ENCODE measurements around the gene ENDOU. TPM values are rescaled to one million over a fixed set of nuclear protein-coding genes. Genes with fewer than 3 reads are reported as not detected.

Gene ENDOU
- total RNA-seq, 1 donor from 2014 or later: 16.4 TPM

DNA sequence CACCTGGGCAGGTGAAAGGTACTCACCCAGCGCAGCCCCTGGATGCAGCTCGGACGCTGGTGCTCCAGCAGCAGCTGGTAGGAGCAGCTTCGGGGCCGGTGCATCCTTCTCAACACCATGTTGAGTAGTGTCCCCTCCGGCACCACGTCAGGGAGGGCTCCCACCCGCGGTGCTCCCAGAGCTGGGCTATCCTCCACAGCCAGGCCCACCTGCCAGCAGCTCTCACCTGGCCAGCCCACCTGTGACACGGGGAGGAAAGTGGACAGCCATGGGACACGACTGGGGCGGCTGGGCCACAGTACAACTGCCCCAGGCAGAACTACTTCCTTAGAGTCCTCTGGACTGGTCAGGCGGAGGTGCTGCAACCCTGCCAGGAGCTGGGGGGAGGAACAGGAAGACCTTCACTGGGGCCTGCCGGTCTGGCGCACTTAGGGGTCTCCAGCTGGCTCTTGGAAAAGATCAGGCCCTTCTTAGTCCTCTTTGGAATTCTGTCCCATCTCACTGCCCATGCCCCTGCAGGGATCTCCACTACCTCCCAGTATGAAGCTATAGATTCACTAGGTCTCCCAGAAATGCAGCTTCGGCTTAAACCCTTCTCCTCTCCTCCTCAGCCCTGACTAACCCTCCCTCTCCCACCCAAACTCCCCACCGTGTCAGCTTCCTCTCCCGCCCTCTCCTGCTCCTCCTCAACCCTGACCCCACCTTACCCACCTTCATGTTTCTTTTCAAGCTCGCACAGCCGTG lies 32.7 kb upstream of the ENDOU start:
- DNase-seq: no peak

DNA sequence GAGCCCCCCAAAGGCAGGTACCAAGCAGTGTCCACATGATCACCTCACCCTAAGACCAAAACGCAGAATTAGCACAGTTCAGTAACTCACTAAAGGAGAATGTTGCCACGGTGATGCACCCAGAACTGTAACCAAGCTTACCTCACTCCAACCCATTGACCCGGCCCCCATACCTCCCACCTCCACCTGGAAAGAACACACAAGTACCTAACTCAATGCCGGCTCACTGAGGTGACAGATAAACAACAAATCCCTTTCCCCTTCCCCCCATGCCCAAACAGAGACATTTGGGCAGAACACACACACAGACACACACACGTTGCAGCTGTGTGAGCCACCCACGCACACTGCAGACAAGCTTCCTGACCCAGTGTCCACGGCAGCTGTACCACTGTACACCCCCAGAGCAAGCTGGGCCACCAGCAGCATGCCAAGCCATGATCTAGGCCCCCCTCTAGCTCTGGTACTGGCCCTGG lies 32.1 kb upstream of the ENDOU start:
- no peak for DNase-seq

DNA sequence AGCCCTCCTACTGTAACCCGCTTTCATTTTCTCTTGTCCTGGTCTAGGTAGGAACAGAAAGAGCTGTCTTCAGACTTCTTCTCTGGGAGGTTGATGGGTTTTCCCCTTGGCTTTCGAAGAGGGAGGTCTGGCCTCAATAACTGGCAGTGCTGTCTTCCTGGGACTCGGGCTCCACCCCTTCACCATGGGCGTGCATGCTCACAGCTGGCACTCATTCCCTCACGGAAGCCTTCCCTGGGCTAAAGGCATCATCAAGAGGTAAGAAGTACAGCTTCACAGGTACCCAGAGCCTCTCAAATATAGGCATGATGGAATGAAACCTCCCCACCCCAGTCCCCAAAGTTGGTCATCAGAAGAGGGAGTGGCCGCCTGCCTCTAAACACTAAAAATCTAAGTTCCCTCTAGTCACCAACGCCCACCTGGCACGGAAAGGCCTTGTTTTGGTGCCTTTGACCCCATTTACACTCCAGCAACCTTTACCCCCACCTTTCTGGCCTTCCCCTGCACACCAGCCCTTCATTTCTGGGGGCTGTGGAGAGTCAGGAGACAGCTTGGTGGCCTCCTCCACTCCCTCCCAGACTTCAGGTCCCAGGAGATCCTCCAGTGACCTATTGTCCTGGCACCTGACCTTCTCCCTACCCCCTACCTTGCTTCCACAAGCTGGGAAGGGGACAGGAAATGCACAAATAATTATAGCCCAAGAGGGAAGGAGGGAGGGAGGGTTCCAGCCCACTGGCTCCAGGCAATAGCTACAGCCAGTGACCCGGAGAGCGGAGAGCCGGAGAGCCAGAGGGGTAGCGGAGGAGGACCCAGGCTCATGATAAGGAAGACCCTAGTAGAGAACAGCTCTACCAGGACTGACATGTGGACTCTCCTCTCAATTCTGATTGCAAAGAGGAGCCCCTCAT lies 30.6 kb upstream of the ENDOU start:
- no peak for DNase-seq

GRCh38 chr12:47754881-47755280 lies 29.6 kb upstream of the ENDOU start:
- no peak for DNase-seq

DNA sequence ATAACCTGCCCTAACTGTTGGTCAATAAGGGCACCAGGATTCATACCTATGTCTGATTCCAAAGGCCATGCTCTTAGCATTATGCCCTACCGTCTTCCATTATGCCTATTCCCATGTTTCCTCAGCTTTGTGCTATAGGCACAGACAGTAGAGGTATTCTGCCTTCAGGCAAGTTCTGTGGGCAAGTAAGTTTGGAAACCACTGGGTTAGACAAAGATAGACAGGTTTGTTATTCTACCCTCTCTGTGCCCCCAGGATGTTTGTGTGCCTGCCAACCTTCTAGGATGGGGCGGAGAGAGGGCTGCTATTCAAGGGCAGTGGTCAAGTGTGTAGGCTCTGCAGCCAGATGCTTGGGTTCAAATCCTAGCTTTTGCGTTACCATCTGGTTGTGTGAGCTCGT lies 28.8 kb upstream of the ENDOU start:
- no peak for DNase-seq

DNA sequence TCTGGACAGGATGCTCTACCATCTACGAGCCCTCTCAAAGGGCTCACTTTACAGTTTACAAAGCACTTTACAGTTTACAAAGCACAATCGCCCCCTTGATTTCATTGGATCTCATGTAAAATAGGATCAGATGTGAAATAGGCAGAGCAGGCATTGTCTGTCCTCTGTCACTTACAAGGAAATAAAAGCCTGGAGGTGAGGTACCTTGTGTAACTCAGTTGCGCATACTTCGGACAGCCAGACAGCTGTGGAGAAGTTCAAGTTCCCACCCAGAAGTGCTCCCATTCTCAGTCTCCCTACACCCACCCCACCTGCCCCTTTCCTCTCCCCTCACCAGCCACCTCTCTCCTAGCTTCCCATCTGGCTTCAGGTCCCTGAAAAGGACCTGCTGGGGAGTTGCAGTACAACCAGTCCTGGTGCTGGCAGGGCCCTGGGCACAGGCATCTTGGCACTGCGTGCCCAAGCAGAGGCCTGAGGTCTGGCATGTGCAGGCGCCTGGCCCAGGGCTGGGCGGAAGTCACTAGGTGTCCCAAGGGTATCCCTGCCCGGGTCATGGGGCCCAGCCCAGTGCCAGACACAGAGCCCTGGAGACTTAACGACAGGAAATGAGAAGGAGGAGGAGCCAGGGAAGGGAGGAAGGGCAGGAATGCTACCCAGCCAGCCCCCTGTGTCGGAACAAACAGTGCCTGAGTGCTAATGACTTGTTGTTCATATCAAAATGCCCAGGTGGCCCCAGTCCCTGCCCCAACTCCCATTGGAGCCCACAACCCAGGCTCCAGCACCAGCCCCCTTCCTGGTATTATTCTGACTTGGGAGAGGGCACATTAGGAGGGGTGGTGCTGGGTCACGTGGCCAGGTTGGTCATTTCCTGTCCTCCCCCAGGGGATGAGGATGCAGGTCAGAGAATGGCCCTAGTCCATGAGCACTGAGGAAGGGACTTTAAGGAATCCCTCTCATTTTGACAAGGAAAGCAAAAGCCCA lies 28.0 kb upstream of the ENDOU start:
- DNase-seq: no peak

- DNase-seq: no peak
Measured at GRCh38 chr12:47752552-47752951, 27.3 kb upstream of the ENDOU start.

DNA sequence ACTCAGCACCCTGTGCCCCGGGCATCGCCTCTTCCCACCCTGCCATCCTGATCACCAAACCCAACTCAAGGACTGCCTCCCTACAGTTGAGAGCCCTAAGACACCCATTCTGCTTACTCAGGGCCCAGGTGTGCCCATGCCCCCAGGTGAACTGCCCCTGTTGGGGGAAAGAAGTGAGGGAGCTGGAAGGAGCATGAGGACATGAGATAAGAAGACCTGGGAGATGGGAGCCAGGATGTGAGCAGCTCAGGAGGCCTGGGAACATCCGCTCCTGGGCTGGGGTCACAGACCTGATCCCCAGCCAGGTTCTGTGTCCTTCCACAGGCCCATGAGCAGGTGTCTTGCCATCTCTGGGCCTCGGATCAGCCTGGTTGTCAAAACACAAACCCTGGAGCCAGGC lies 26.8 kb upstream of the ENDOU start:
- DNase-seq: no peak

DNA sequence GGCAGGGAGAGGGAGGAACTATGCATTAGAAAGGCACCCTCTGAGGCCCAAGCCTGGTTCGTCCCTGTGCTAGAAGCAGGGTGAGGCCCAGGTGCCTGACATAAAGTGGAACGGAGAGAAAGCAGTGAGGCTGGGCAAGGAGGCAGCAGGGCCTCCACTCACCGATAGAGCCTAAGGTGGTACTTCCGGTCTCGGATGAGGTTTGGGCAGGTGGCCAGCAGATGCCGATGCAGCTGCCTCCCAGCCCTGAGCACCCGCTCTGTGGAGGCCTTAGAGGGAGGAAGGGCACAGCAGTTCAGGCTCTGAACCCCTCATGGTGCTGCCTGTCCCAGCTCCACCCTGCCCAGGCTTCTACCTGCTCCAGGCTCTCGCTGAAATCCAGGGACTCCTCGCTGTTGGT lies 26.3 kb upstream of the ENDOU start:
- no peak for DNase-seq

DNA sequence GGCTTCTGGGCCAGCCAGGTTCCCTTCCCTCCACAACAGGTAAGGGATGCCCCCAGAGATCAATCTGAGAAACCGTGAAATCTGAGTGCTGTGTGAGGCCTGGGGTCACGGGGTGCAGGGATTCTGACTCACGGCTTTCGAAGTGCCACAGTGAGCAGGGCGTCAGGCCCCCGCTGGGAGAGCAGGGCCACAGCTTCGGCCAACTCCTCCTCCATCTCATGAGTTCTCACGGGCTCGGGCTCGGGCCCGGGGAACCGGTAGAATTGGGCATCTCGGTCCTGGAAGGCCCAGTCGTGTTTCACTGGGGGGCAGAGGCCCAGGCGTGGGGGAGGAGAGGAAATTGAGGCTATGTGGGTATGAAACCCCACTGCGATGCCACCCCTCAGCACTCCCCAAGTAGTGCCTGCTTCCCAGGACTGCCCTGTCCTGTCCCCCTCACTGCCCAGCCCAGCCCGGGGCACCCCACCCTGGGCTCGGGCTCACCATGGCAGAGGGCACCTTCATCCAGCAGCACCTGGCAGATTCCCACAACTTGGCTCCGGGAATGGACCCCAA lies 25.7 kb upstream of the ENDOU start:
- DNase-seq: no peak

GRCh38 chr12:47750229-47750798 lies 25.0 kb upstream of the ENDOU start:
- DNase-seq: no peak

DNA sequence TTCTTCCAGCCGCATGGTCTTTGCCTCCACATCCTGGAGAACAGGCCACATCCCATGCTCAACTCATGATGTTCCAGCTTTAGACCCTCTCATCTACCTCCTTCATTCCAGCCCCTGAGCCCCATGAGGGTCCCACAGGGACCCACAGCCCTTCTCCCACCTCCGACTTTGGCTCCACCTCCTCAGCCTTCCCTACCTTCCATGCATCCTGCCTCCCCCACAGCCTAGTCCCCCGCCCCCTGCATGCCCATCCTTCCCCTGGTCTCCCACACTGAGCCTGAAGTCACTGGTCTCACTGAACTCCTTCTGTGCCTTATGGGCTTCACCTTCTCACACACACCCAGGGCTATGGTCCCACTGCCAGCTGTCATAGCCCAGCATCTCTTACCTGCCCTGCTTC lies 23.6 kb upstream of the ENDOU start:
- no peak for DNase-seq

- no peak for DNase-seq
Measured at GRCh38 chr12:47748507-47748828, 23.2 kb upstream of the ENDOU start.

DNA sequence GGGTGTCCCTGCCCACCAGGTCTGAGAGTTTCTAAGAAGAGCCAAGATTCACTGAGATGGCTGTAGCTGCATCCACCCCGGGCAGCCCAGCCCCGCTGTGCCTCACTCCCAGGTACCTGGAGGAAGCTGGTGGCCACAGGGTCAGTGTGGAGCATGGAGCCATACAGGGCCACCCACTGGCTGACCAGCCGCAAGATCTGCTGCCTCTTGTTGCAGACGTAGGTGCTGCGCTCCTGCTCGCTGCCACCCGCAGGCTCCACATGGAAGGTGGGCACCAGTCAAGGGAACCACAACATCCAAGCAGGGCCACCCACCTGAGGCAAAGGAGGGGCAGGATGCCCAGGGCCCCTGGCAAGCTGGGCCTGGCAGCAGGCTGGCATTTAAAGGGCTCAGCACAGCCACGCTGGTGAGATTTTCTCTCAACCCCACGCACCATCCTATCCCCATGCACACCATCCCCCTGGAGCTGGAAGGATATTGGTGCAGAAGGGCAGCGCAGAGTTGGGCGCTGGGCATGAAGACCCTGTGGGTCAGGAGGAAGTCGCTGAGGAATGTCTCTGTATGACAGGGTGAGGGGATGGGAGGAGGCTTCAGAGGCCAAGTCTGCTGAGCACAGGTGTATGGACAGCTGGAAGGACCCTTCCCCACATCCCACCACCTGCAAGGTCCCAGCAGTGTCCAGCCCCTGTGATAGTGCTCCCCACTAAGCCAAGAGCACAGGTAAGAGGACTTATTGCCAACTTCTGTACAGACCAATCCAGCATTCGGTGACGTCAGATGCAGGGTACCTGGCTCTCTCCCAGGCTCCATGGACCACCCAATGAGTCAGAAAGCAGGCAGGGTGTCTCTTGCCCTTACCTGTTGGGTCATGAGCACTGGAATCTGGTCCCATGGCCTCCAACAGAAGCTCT lies 22.6 kb upstream of the ENDOU start:
- no peak for DNase-seq

DNA sequence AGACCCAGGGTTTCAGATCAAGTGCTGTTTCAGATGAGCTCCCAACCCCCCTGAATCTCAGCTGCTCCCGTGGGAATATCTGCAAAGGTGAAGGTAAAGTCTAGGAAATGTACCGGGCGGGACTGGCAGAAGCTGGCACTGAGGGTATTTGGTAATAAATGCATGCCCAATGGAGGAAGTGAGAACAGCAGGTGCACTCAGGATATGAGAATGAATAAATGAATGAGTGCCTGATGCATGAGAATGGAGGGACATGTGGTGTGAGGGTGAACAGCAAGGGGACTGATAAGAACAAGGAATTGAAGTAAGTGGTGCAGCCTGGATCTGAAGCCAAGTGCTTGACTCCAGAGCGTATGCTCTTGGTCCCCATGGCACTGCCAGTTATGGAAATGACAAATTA lies 21.8 kb upstream of the ENDOU start:
- DNase-seq: no peak

- DNase-seq: no peak
Measured at GRCh38 chr12:47746523-47746922, 21.2 kb upstream of the ENDOU start.

- DNase-seq: no peak
Measured at GRCh38 chr12:47746073-47746472, 20.8 kb upstream of the ENDOU start.

DNA sequence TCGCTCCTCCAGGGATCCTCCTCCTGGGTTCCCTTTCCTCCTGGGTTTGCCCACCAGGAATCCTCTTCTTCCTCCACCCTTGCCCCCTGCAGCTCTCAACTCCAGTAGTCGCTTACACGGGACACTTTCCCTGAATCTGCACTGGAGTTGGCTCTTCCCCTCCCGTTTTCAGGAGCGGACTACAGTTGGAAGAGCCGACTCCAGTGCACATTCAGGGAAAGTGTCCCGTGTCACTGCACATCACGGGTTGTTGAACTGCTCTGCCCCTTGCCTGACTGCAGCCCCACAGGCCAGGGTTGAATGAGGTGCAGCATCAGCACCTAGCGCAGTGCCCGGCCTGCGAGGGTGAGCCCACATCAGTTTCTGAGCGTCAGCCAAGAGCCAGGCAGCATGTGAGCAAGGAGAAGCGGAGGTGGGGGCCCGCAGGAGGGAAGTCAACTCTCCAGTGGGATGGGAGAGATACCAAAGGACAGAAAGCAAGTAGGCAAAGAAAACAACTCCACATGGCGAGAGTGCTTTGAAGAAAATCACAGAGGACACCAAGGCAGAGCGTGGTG lies 20.3 kb upstream of the ENDOU start:
- DNase-seq: no peak

GRCh38 chr12:47744778-47745436 lies 19.6 kb upstream of the ENDOU start:
- no peak for DNase-seq

Measured in tongue (tissue), 2 donors.